PC-9 (cell line): ENCODE results near the gene ARHGAP8.

ENCODE experiments used
- CTCF ChIP-seq: fragments of 200-600 bp; sonication (generic); conservative IDR thresholded peaks from 2 replicates; pipeline ENCODE4 v1.6.1; 2017; ENCODE audit warnings: mixed run types, antibody characterized with exemption, mild to moderate bottlenecking, moderate library complexity
- EZH2 ChIP-seq: fragments of 200-600 bp; sonication (generic); IDR thresholded peaks from 2 replicates; pipeline ENCODE4 v1.8.0; 2017; ENCODE audit warnings: antibody characterized with exemption, low read depth

- TF ChIP-seq CTCF (no peak), EZH2 (no peak)
Observed at GRCh38 chr22:44734801-44735517, 17.4 kb upstream of the ARHGAP8 start.
